Nucleus accumbens (tissue), 56 donors: ENCODE data around the gene AKAP9.
"Not testable (repeated sequence)": the region's sequence is repeated elsewhere in the genome, so short reads cannot be mapped to it uniquely, and the experiment has no call there.

Experiments
- DNase-seq, 56 donors: peaks; one replicate each; lab custom pipeline; 2025; lab: John Stamatoyannopoulos, UW

AKAP9 gene

DNA sequence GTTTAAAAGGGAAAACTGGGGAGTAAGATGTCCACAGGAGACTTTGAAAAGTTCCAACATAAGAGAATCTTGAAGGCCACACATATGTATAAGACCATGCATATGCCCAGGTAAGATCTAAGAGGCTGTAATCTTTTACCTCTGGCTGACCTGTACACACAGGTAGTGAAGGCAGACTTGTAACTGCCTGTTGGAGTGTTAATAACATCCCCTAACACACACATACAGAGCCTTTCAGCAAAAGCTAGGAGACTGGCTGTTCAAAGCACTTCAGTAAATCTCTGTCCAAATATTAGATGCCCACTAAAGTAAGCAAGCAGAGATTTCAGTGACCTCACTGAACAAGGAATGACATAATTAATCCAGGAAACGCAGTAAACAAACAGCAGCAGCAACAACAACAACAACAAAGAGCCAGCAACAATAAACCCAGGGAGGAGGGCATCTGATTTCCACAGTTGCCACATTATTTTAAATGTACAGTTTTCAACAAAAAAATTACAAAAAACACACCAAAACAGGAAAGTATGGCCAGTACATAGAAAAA lies 178.6 kb downstream of the AKAP9 start:
- no peak for DNase-seq

- no peak for DNase-seq
Observed at GRCh38 chr7:92121681-92122080, 181.0 kb downstream of the AKAP9 start.

DNA sequence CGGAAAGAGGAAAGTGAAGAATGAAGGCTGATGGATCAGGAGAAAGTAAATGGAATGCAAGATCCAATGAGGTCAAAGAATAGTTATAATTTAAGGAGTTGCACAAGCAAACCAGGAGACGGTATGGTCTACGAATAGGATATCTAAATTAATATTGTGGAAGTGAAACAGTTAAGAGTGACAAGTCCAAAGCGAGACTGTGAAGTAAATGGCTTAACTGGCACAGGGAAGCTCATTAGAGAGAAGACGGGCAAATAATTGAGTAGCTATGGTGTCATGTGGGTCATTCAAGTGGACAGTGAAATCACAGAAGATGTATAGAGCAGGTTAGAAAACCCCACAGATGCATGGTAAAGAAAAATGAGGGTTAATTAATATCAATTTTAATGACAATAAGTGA lies 190.4 kb downstream of the AKAP9 start:
- no peak for DNase-seq

DNA sequence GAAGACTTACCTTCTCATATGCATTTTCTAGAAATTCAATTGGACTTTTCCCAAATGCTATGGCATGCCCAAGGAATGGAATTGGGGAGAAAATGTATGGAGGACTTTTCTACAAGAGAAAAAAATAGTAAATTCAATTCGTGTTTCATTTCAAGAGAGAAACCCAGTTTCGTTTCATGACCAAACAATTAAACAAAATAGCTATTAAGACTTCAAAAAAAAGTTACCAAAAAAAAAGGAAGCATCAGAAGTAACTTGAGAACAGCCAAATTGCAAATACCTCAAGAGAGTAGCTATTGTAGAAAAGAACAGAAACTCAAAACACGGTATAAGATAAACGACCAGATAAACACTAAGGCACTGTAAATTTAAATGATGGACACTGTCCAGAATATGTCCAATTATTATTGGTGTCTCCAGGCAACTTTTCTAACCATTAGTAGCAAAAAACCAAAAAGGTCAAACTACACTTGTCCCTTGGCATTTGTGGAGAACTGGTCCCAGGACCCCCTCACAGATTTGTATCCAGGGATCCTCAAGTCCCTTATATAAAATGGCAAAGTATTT lies 191.2 kb downstream of the AKAP9 start:
- DNase-seq, result no peak

DNA sequence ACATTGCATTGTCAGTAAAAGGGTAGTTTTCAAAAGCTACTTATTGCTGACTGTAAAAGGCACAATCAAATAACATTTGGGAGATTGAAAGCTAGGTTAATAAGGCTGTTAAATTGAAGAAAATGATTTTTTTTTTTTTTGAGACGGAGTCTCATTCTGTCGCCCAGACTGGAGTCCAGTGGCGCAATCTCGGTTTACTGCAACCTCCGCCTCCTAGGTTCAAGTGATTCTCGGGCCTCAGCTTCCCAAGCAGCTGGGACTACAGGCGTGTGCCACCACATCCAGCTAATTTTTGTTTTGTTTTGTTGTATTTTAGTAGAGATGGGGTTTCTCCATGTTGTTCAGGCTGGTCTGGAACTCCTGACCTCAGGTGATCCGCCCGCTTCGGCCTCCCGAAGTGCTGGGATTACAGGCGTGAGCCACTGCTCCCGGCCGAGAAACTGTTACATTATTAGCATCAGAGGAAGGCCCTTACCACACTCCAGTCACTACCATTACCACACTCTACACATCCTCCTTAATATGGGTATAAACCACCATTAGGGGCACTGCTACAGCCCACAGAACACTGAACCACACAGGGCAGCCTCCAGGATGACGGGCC lies 192.6 kb downstream of the AKAP9 start:
- peak in 4 of 56 donors; percentile 23 to 44 (median 34) for DNase-seq

- peak in 51 of 56 donors; percentile 13 to 91 (median 63) for DNase-seq
Observed at GRCh38 chr7:92133737-92134270, 193.1 kb downstream of the AKAP9 start.

DNA sequence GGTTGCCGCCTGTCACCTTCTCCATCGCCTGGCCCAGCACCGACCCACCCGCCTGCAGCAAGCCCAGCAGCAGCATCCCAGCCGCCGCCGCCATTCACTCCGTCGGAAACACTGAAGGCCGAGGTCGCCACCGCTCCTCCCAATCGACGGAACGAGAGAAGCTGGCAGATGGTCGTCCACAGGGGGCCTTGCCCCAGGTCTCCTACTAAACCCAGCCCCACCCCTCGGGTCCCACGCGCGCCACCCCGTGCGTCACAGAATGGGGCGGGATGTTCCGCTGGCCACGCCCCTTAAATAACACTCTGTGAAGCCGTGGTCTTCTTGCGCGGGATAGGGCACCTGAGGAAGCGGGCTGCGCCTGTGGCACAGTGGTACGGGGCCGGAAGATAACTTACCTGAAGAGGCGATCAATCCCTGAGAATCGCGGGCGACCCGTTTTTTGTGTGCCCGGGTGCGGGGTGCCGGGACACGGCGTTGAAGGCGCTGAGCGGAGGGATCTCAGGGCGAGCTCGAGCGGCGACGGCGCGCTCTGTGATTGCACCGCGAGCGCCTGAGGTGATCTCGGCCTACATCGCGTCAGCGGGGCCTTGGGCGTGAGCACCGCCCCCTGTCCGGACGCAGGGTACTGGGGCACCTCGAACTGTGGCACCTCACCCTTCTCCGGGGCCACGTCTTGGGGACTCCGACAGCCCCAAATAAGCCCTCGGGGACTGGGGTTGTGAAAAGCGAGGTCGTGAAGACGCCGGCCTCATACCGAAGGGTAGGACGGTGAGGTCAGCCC lies 193.8 kb downstream of the AKAP9 start, which contains the start of gene CYP51A1:
Gene CYP51A1 (minus strand): TSS at position 207 of the 781 bp plus-strand sequence. CDS start 113 bp downstream, at position 94.
- peak; percentile 44 to 97 (median 90) for DNase-seq

- peak in 25 of 56 donors; percentile 21 to 64 (median 48) for DNase-seq
Observed at GRCh38 chr7:92135052-92135889, 194.6 kb downstream of the AKAP9 start.

- DNase-seq, result no peak
Observed at GRCh38 chr7:92137557-92137956, 196.9 kb downstream of the AKAP9 start.

GRCh38 chr7:92141161-92141560 lies 200.5 kb downstream of the AKAP9 start:
- no peak for DNase-seq

- DNase-seq, result not testable (repeated sequence)
Observed at GRCh38 chr7:92142791-92143190, 202.1 kb downstream of the AKAP9 start.

DNA sequence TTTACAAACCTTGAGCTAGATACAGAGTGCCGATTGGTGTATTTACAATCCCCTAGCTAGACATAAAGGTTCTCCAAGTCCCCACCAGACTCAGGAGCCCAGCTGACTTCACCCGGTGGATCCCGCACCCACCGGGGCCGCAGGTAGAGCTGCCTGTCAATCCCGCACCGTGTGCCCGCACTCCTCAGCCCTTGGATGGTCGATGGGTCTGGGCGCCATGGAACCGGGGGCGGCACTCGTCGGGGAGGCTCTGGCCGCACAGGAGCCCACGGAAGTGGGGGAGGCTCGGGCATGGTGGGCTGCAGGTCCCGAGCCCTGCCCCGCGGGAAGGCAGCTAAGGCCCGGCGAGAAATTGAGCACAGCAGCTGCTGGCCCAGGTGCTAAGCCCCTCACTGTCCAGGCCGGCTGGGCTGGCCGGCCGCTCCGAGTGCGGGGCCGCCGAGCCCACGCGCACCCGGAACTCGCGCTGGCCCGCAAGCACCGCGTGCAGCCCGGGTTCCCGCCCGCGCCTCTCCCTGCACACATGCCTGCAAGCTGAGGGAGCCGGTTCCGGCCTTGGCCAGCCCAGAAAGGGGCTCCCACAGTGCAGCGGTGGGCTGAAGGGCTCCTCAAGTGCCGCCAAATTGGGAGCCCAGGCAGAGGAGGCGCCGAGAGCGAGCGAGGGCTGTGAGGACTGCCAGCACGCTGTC lies 202.7 kb downstream of the AKAP9 start:
- DNase-seq, result not testable (repeated sequence)

DNA sequence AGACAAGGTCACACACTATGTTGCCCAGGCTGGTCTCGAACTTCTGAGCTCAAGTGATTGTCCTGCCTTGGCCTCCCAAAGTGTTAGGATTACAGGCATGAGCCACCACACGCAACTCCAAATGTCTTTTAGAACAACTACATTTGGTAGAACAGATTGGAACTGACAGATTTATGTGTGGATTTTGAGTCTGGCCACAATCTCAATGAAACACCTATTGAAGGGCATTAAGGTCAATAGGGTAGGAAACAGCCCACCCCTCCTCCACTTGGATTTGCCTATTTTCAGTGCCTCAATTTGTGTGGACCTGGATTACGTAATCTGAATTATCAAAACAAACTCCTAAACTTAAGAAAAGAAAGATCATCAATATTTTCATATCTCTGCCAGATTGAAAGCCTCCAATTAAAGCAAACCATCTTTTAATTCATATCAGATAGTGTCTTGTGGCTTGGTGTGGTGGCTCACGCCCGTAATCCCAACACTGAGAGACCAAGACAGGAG lies 209.1 kb downstream of the AKAP9 start:
- DNase-seq, result no peak

- DNase-seq, result no peak
Observed at GRCh38 chr7:92150450-92151017, 209.9 kb downstream of the AKAP9 start.

DNA sequence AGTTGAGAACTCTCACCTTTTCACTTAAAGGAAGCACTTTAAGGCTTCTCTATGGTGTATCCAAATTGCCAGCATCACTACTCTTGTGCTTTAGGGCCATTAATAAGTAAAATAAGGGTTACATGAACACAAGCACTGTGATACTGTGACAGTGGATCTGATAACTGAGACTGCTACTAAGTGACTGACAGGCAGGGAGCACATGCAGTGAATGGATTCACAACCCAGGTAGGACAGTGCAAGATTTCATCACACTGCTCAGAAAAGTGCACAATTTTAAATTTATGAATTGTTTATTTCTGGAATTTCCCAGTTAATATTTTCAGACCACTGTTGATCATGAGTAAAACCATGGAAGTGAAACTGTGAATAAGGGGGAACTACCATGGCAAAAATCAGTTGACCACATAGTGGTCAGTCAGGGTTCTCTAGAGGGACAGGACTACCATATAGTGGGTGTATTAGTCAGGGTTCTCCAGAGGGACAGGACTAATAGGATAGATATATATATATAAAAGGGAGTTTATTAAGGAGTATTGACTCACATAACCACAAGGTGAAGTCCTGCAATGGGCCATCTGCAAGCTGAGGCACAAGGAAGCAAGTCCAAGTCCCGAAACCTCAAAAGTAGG lies 214.6 kb downstream of the AKAP9 start:
- no peak for DNase-seq

GRCh38 chr7:92156990-92157389 lies 216.3 kb downstream of the AKAP9 start:
- DNase-seq, result no peak

- no peak for DNase-seq
Observed at GRCh38 chr7:92158660-92159575, 218.3 kb downstream of the AKAP9 start.
